Naive thymus-derived CD4-positive, alpha-beta T cell (primary cell): ENCODE measurements around the gene TKT. TPM values are rescaled to one million over a fixed set of nuclear protein-coding genes. Genes with fewer than 3 reads are reported as not detected.
A peak's percentile ranks its signal among the peaks of the same experiment; 100 is the strongest.

Experiments
- ATAC-seq: fragments of 150-1000 bp; cut with Tn5 transposase; 2 replicates; pipeline ENCODE4 v1.10.0; 2021; ENCODE audit warnings: mild to moderate bottlenecking, moderate library complexity
- CTCF ChIA-PET: fragments of 350-600 bp; sonication (Branson Sonifier 250); formaldehyde crosslinking; loops from one replicate; lab custom pipeline; 2021; ENCODE audit warnings: antibody characterized with exemption; lab: Charles Lee
- POLR2A ChIA-PET: fragments of 350-600 bp; sonication (Branson Sonifier 250); formaldehyde crosslinking; loops from one replicate; lab custom pipeline; 2021; ENCODE audit warnings: antibody characterized with exemption, inconsistent platforms; lab: Charles Lee
- DNase-seq, 9 donors: peaks; one replicate each; pipeline versions ENCODE4 v3.0.0 to v3.0.0-alpha.2; 2020 to 2022; ENCODE audit warnings: mixed read lengths in 1 of 9
- H3K27ac ChIP-seq: one replicate; pipeline ENCODE4 v1.7.0; 2013; ENCODE audit warnings: mild to moderate bottlenecking, low read depth, low read length, moderate library complexity
- H3K27me3 ChIP-seq, 2 donors: one replicate each; pipeline ENCODE4 v1.7.0; 2013; ENCODE audit warnings: low read length in 2 of 2, mild to moderate bottlenecking in 2 of 2, moderate library complexity in 2 of 2; ENCODE audit not compliant: control insufficient read depth in 2 of 2, insufficient read depth in 2 of 2
- H3K36me3 ChIP-seq, 3 experiments: 1 replicate in 2 of 3; 2 replicates in 1 of 3; pipeline ENCODE4 v1.7.0; 2013; ENCODE audit warnings: low read length in 3 of 3, mild to moderate bottlenecking in 3 of 3, moderate library complexity in 1 of 3; ENCODE audit not compliant: insufficient read depth in 3 of 3, control insufficient read depth in 2 of 3
- H3K4me1 ChIP-seq, 2 donors: one replicate each; pipeline ENCODE4 v1.7.0; 2013; ENCODE audit warnings: low read length in 2 of 2, mild to moderate bottlenecking in 2 of 2, moderate library complexity in 1 of 2; ENCODE audit not compliant: control insufficient read depth in 2 of 2, insufficient read depth in 2 of 2
- H3K4me3 ChIP-seq: 2 replicates; pipeline ENCODE4 v1.7.0; 2013; ENCODE audit warnings: mild to moderate bottlenecking, low read length
- H3K9me3 ChIP-seq, 3 experiments: 1 replicate in 2 of 3; 2 replicates in 1 of 3; pipeline ENCODE4 v1.7.0; 2013; ENCODE audit warnings: low read length in 3 of 3; ENCODE audit not compliant: control insufficient read depth in 2 of 3
- H3K27ac Mint-ChIP-seq, 9 donors: one replicate each; pipeline ENCODE4 v1.8.0; 2020 to 2022; ENCODE audit warnings: mixed read lengths in 9 of 9, mild to moderate bottlenecking in 8 of 9, moderate library complexity in 5 of 9, inconsistent platforms in 2 of 9
- H3K27me3 Mint-ChIP-seq, 5 donors: one replicate each; pipeline ENCODE4 v1.8.0; 2021 to 2022; ENCODE audit warnings: mixed read lengths in 5 of 5, mild to moderate bottlenecking in 1 of 5
- H3K36me3 Mint-ChIP-seq, 5 donors: one replicate each; pipeline ENCODE4 v1.8.0; 2020 to 2022; ENCODE audit warnings: mixed read lengths in 5 of 5, mild to moderate bottlenecking in 3 of 5, inconsistent platforms in 1 of 5
- H3K4me1 Mint-ChIP-seq, 7 donors: one replicate each; pipeline ENCODE4 v1.8.0; 2020 to 2022; ENCODE audit warnings: mixed read lengths in 7 of 7, mild to moderate bottlenecking in 3 of 7, inconsistent platforms in 1 of 7
- H3K4me3 Mint-ChIP-seq, 10 donors: one replicate each; pipeline ENCODE4 v1.8.0; 2020 to 2022; ENCODE audit warnings: mild to moderate bottlenecking in 10 of 10, mixed read lengths in 10 of 10, moderate library complexity in 6 of 10, inconsistent platforms in 2 of 10
- H3K9me3 Mint-ChIP-seq, 11 donors: one replicate each; pipeline ENCODE4 v1.8.0; 2020 to 2022; ENCODE audit warnings: mixed read lengths in 11 of 11, mild to moderate bottlenecking in 4 of 11, inconsistent platforms in 1 of 11, moderate library complexity in 1 of 11
- intact Hi-C, 2 donors: fragments of 100-400 bp; cut with micrococcal nuclease; formaldehyde crosslinking; loops; one replicate each; pipeline ENCODE4 v1.15.1; 2023
- polyA plus RNA-seq, 2 donors: library from polyadenylated mRNA; unstranded; fragments of 300-500 nt; fragmentation: Illumina TruSeq; gene quantifications; one replicate each; pipeline ENCODE4 v1.2.3, GENCODE V29; 2021
- total RNA-seq, 6 experiments: library from RNA in 5 of 6; stranded (reverse) in 5 of 6; gene quantifications; 1 replicate in 5 of 6; 2 replicates in 1 of 6; pipeline ENCODE4 v1.2.3 and lab custom pipeline; 2021 to 2026

Gene TKT
- total and polyA plus RNA-seq, 7 experiments from 2014 or later, result 60.7 to 333 (median 91.7) TPM

DNA sequence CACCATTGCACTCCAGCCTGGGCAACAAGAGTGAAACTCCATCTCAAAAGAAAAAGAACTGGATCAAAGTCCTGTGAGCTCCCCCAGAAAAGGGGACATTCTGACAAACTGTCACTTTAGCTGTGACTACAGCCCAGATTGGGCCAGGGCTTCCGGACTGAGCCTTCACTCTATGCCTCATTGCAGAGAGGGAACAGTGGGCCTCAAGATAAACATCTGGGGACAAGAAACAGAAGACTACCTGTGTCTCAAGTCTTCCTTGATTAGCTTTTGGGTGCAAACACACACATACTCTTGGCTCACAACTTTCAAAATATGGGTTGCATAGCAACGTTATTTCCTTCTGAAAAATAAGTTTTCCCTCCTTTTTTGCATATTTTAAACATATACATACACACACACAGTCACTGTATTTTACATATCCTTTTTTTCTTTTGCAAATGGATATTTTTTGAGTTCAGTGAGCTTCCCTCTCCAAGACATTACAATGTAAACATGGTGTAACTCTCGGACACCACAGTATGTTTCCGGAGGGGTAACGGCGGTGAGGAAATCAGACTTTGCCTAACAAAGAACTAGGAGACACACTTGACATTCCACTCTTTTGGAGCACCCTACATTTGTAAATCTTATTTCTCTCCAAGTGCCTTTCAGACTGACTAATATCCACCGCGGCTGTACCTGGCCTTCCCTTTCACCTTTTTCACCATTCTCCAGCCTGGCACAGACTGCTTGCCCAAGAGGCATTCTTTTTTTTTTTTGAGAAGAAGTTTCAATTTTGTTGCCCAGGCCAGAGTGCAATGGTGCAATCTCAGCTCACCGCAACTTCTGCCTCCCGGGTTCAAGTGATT is 3.5 kb downstream of the TKT start:
- Histone ChIP-seq H3K4me3 (no peak overlapping the region), H3K27ac (peak overlapping the region; percentile 20), H3K9me3 (no peaks in the 10 kb centered on the region), H3K27me3 (no peaks in the 10 kb centered on the region), H3K36me3 (peaks cover 0 to 6% (median 0%) of the 10 kb centered on the region in 3 experiments), H3K4me1 (peaks cover 14 to 26% of the 10 kb centered on the region in 2 donors)
- ATAC-seq (no peak), DNase-seq (no peak)
- H3K4me1 Mint-ChIP-seq, result peaks cover 38 to 72% (median 65%) of the 10 kb centered on the region in 7 donors
- ChIA-PET CTCF (interaction anchor here (0.6 kb wide), 1 partner anchor 55 kb away, joined by 3 read pairs; no protein-coding TSS in a partner anchor), POLR2A (no interaction called here)
- H3K27me3 Mint-ChIP-seq, result no peaks in the 10 kb centered on the region
- H3K27ac Mint-ChIP-seq, result peak overlapping the region in 8 of 9 donors; percentile 5 to 80 (median 56)
- peaks cover 0 to 1% (median 0%) of the 10 kb centered on the region in 11 donors for H3K9me3 Mint-ChIP-seq
- intact Hi-C loops, result no loop called here
- peak overlapping the region; percentile 21 to 96 (median 68) for H3K4me3 Mint-ChIP-seq
- peaks cover 0 to 8% (median 3%) of the 10 kb centered on the region in 5 donors for H3K36me3 Mint-ChIP-seq

DNA sequence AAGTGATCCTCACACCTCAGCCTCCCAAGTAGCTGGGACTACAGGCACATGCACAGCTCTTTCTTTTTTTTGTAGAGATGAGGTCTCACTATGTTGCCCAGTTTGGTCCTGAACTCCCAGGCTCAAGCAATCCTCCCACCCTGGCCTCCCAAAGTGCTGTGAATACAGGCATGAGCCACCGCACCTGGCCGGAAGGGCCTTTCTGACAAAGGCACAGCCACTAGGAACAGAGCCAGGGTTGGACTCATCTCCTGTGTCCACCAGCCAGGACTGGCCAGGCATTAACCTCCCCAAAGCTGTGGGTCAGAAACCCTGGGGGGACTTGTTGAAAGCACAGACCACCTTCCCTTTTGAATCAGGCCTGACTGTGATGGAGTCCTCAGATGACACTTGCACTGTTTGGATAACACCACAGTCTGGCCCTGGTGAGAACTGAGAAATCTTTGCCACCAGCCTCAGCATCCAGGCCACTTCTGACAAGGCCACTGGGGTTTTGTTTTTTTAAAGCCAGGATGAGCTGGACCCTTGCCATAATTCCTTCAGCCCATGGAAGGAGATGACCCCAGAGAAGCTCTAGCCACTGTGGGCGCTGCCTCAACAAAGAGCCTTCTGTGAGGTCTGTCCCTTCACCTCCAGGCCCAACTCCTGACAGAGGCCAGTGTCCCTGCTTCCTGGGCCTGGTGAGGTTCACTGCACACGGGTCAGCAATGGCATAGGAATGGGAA is 4.8 kb downstream of the TKT start:
- POLR2A ChIA-PET, result interaction anchor here (0.6 kb wide), 1 partner anchor 109 kb away, joined by 3 read pairs; no protein-coding TSS in a partner anchor
- Mint-ChIP-seq H3K27ac (peak overlapping the region in 5 of 9 donors; percentile 34 to 80 (median 41)), H3K27me3 (no peaks in the 10 kb centered on the region), H3K9me3 (no peaks in the 10 kb centered on the region), H3K4me1 (peaks cover 38 to 78% (median 70%) of the 10 kb centered on the region in 7 donors), H3K36me3 (peaks cover 0 to 10% (median 8%) of the 10 kb centered on the region in 5 donors), H3K4me3 (peak overlapping the region in 5 of 10 donors; percentile 17 to 84 (median 47))
- Histone ChIP-seq H3K9me3 (no peaks in the 10 kb centered on the region), H3K27me3 (no peaks in the 10 kb centered on the region), H3K36me3 (peaks cover 0 to 10% (median 0%) of the 10 kb centered on the region in 3 experiments), H3K4me3 (no peak overlapping the region), H3K27ac (no peak overlapping the region), H3K4me1 (peaks cover 12 to 26% of the 10 kb centered on the region in 2 donors)
- intact Hi-C loops, result no loop called here
- no peak for ATAC-seq
- CTCF ChIA-PET, result no interaction called here
- no peak for DNase-seq

DNA sequence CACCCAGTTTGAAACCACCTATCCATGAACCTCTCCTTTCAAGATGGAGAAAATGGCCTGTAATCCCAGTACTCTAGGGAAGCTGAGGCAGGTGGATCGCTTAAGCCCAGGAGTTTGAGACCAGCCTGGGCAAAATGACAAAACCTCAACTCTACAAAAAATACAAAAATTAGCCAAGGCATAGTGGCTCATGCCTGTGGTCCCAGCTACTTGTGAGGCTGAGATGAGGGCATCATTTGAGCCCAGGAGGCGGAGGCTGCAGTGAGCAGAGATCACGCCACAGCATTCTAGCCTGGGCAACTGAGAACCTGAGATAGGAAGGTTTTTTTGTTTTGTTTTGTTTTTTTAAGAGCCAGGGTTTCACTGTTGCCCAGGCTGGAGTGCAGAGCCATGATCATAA is 5.4 kb downstream of the TKT start:
- H3K4me1 Mint-ChIP-seq, result peaks cover 38 to 78% (median 70%) of the 10 kb centered on the region in 7 donors
- peak overlapping the region in 2 of 9 donors; percentile 34 to 80 for H3K27ac Mint-ChIP-seq
- Histone ChIP-seq H3K4me1 (peaks cover 12 to 26% of the 10 kb centered on the region in 2 donors), H3K27me3 (no peaks in the 10 kb centered on the region), H3K9me3 (no peaks in the 10 kb centered on the region), H3K27ac (no peak overlapping the region), H3K36me3 (peaks cover 0 to 10% (median 0%) of the 10 kb centered on the region in 3 experiments), H3K4me3 (no peak overlapping the region)
- DNase-seq, result no peak
- ChIA-PET CTCF (no interaction called here), POLR2A (interaction anchor here (0.6 kb wide), 2 partner anchors 33 to 1750 kb away, joined by 3 read pairs; no protein-coding TSS in a partner anchor)
- no peaks in the 10 kb centered on the region for H3K27me3 Mint-ChIP-seq
- intact Hi-C loops, result no loop called here
- H3K36me3 Mint-ChIP-seq, result peaks cover 0 to 10% (median 8%) of the 10 kb centered on the region in 5 donors
- ATAC-seq, result no peak
- peak overlapping the region in 2 of 10 donors; percentile 37 to 47 for H3K4me3 Mint-ChIP-seq
- no peaks in the 10 kb centered on the region for H3K9me3 Mint-ChIP-seq

DNA sequence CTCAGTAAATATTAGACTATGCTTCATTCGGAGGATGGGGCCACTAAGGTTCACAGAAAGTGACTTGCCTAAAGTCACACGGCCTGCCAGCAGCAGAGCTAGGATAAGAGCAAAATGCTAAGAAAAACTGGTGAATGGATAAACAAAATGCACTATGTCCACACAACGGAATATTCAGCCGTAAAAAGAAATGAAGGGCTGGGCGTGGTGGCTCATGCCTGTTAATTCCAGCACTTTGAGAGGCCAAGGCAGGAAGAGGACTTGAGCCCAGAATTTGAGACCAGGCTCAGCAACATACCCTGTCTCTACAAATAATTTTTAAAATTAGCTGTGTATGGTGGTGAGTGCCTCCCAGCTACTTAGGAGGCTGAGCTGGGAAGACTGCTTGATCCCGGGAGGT is 7.7 kb downstream of the TKT start:
- Histone ChIP-seq H3K9me3 (no peaks in the 10 kb centered on the region), H3K27me3 (no peaks in the 10 kb centered on the region), H3K36me3 (peaks cover 0 to 13% (median 0%) of the 10 kb centered on the region in 3 experiments), H3K4me1 (peaks cover 0 to 19% of the 10 kb centered on the region in 2 donors), H3K4me3 (no peak overlapping the region), H3K27ac (no peak overlapping the region)
- Mint-ChIP-seq H3K27ac (peak overlapping the region in 3 of 9 donors; percentile 28 to 81 (median 29)), H3K4me3 (peak overlapping the region in 4 of 10 donors; percentile 18 to 51 (median 43)), H3K4me1 (peaks cover 36 to 69% (median 63%) of the 10 kb centered on the region in 7 donors), H3K27me3 (no peaks in the 10 kb centered on the region), H3K36me3 (peaks cover 0 to 8% (median 5%) of the 10 kb centered on the region in 5 donors), H3K9me3 (no peaks in the 10 kb centered on the region)
- intact Hi-C loops, result no loop called here
- no peak for ATAC-seq
- DNase-seq, result no peak
- POLR2A ChIA-PET, result interaction anchor here (1.0 kb wide), 1 partner anchor 31 kb away, joined by 3 read pairs; no protein-coding TSS in a partner anchor
- CTCF ChIA-PET, result no interaction called here

DNA sequence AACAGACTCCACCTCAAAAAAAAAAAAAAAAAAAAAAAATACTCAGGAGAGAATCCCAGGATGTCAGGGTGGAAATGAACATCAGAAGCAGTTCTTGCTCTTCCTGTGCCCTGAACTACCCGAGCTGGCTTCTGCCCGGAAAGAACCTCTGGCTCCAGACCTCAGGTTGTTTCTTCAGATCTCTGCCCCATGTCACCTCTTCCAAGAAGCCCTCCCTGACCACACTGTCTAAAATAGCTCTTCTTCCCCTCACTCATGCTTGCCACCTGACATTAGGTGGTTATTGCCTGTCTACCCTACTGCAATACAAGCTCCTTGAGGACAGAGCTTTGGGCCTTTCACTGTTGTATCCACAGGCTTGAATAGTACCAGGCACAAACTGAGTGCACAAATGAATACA is 8.2 kb downstream of the TKT start:
- Histone ChIP-seq H3K9me3 (no peaks in the 10 kb centered on the region), H3K4me1 (peaks cover 0 to 19% of the 10 kb centered on the region in 2 donors), H3K4me3 (no peak overlapping the region), H3K36me3 (peaks cover 0 to 13% (median 0%) of the 10 kb centered on the region in 3 experiments), H3K27ac (no peak overlapping the region), H3K27me3 (no peaks in the 10 kb centered on the region)
- H3K27me3 Mint-ChIP-seq, result no peaks in the 10 kb centered on the region
- CTCF ChIA-PET, result no interaction called here
- DNase-seq (no peak), ATAC-seq (no peak)
- H3K4me1 Mint-ChIP-seq, result peaks cover 31 to 64% (median 58%) of the 10 kb centered on the region in 7 donors
- no peak overlapping the region for H3K4me3 Mint-ChIP-seq
- no peaks in the 10 kb centered on the region for H3K9me3 Mint-ChIP-seq
- intact Hi-C loops, result no loop called here
- H3K36me3 Mint-ChIP-seq, result peaks cover 0 to 8% (median 4%) of the 10 kb centered on the region in 5 donors
- POLR2A ChIA-PET, result interaction anchor here (1.0 kb wide), 1 partner anchor 30 kb away, joined by 3 read pairs; no protein-coding TSS in a partner anchor
- H3K27ac Mint-ChIP-seq, result peak overlapping the region in 3 of 9 donors; percentile 3 to 81 (median 38)

DNA sequence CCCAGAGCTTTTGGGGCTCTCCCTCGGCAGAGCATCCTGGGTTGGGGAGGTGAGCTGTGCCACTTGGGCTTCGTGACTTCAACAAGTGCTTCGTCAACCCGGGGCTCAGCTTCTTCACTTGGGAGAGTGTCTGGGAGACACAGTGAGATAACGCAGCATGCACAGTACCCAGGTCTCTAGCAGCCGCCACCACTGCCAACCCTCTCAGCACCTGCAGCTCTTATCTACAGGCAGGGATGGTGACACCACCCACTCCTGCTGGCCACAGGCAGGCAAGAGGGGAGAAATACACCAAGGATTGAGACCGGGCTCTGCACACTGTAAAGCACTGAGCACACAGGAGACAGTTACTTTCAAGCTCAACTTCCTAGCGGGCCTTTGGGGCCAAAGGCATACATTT is 11.6 kb downstream of the TKT start:
- Histone ChIP-seq H3K9me3 (no peaks in the 10 kb centered on the region), H3K4me1 (no peaks in the 10 kb centered on the region), H3K36me3 (peaks cover 0 to 44% (median 12%) of the 10 kb centered on the region in 3 experiments), H3K27me3 (no peaks in the 10 kb centered on the region), H3K4me3 (no peak overlapping the region), H3K27ac (no peak overlapping the region)
- DNase-seq (no peak), ATAC-seq (no peak)
- intact Hi-C loops, result no loop called here
- H3K4me1 Mint-ChIP-seq, result peaks cover 17 to 35% (median 29%) of the 10 kb centered on the region in 7 donors
- ChIA-PET CTCF (no interaction called here), POLR2A (no interaction called here)
- peaks cover 0 to 17% (median 4%) of the 10 kb centered on the region in 5 donors for H3K36me3 Mint-ChIP-seq
- H3K9me3 Mint-ChIP-seq, result no peaks in the 10 kb centered on the region
- H3K27ac Mint-ChIP-seq, result peak overlapping the region in 2 of 9 donors; percentile 2 to 18
- H3K4me3 Mint-ChIP-seq, result no peak overlapping the region
- no peaks in the 10 kb centered on the region for H3K27me3 Mint-ChIP-seq
